ENCODE data around the gene CALHM1.

The CALHM1 gene

DNA sequence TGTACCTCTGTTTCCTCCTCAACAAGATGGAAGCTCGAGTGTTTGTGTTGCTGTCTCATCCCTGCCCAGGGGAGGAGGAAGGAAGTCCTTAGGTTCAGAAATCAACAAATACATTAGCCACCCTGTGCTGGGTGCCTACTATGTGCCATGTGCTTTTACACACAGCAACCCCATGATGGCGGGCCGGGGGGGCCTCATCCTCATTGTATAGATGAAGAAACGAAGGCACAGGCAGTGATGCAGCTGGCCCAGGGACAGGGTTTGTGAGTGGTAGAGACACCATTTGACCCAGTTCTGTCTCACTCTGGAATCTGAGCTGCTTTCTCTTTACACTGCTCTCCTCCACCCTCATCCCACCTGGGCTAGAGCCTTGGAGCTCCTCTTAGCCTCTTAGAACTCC lies 4.7 kb downstream of the CALHM1 start:
- no peak for DNase-seq

DNA sequence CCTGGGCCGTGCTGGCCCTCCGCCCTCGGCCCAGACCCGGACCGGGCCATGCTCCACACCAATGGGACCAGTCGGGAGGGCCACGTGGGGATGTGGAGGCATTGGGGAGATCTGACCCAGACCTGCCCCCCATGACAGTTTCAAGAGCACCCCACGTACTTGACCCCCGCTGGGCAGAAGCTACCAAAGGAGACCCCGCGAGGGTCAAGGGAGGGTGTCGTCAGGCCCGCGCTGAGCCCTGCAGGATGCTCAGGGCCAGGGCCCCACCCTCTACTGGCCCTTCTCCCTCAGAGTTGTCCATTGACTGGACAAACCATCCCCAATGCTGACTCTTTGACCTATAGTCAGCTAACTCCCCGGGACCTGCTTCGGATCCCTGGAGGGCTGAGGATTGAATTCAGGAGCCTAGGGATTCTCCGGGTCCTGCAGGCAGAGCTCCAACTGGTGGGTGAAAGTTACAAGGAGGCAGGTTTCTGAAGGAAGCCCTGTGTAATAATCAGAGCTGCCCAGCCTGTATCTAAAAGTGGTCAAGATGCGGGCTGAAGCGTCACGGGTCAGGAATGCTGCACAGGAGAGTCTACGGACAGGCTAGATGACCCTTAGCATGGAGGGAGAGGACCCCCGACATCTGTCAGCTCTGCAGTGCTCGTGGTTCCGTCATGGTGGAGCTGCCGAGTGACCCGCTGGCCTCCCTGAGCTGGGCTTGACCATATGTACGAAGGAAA lies 6.0 kb downstream of the CALHM1 start:
- no peak for DNase-seq

GRCh38 chr10:103451831-103452505 lies 6.7 kb downstream of the CALHM1 start, which contains the start of gene CALHM2:
Gene CALHM2 (minus strand): TSS chr10:103452370. CDS start chr10:103449941, 2,429 bp downstream.
- DNase-seq, result peak; percentile 74

- DNase-seq, result peak; percentile 58
Measured at GRCh38 chr10:103451091-103451813, 7.4 kb downstream of the CALHM1 start.

DNA sequence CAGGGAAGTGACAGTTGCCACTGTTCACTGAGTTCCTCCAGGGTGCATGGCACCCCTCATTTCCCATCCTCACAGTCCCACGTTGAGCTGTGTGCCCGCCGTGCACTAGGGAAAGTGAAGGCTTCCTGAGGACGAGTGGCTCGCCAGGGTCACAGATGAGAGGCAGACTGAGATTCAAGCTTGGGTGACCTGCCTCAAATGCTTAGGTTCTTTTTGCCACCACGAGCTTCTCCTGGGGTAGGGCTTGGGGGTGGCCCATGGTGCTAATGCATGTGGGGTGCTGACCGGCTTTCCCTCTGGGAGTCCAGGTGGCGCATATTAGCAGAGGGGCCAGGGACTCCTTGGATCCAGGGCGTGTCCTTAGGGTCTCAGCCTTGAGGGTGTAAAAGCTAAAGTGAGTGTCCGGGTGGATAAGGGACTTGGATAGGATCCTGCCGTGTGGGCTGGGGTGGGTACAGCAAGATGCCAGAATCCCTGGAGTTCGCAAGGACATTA lies 8.5 kb downstream of the CALHM1 start:
- DNase-seq, result no peak

DNA sequence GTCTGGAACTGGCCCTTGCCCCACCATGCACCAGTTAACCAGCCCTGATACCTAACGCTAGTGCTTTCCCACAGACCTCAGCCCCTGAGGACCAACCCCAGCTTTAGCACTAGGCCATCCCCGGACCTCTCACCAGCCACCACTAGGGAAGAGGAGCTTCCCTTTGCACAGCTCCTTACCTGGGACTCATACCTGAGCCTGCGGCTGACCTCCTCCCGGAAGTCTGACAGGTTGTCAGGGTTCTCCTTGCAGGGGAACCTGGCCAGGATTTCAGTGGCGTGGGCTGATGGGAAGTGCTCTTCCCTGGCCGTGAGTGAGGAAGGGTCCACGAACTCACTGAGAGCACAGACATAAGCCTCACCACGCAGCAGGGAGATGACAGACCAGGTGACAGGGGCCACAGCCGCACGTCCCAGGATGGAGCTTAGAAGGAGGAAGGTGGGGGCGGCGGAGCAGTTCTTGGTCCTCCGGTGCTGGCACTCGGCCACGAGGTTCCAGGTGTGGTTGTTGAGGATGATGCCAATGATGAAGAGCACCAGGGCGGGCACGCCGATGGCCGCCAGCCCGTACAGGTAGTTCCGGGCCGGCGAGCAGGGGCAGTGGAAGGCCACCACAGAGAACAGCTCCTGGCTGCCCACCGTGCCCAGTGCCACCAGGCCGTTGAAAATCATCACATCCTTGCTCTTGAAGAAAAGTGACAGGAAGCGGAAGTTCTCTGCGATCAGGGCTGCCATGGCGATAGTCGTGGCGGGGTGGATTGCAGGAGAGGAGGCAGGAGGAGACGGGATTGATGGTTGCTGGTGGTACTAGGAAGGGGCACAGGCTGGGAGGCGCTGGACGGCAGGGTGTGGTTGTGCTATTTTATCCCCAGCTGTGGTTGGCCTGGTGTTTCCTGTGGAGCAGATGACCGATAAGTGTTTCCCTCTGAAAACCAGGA lies 9.2 kb downstream of the CALHM1 start:
- no peak for DNase-seq

DNA sequence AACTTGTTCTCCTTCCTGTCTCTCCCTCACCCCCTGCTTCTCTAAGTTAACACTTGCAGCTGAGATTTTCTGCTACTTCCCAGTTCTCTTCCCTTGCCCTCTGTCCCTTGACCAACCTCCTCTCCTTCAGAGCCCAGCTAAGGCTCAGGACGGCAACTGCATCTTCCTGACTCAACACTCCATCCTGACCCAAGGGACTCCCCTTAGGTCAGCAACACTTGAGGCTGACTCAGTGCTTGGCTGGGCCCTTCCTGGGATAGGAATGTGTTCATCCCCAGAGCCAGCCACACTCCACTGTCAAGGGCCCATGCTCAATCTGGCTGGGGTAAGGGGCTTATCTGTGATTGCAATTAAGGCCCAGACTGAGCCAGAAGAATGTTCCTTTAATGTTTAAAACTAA lies 10.0 kb downstream of the CALHM1 start:
- DNase-seq, result no peak

DNA sequence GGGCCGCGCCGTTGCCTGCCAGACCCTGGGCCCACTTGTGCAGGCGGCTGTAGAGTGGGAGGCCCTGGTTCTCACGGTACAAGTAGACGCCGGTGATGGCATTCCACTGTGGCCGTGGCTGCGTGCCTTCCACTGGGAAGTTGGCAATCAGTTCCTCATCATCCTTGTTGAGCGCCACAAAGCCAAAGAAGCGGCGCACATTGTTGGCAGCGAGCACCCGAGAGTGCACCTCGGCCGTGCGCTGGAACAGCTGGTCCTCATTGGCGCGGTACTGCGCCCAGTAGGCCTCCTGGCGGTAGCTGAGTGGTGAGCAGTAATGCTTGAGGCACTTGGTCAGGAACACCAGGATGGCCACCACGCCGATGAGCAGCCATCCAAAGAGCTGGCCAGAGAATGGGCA lies 11.5 kb downstream of the CALHM1 start:
- no peak for DNase-seq

GRCh38 chr10:103445767-103446567 lies 12.7 kb downstream of the CALHM1 start:
- no peak for DNase-seq

DNA sequence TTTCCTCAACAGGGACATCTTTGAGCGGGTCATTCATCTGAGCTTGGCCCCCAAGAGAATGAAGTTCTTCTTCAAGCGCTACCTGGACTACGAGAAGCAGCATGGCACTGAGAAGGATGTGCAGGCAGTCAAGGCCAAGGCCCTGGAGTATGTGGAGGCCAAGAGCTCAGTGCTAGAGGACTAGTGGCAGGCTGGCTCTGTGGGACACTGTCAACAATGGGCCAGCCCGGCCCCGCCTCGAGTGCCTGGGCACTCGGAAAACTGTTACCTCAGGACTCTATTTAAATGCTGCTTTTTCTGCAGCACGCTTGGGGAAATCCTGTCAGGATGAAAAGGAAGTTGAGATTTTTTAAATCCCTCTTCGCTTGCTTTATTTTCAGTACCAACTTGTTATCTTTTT lies 13.3 kb downstream of the CALHM1 start:
- DNase-seq, result no peak

DNA sequence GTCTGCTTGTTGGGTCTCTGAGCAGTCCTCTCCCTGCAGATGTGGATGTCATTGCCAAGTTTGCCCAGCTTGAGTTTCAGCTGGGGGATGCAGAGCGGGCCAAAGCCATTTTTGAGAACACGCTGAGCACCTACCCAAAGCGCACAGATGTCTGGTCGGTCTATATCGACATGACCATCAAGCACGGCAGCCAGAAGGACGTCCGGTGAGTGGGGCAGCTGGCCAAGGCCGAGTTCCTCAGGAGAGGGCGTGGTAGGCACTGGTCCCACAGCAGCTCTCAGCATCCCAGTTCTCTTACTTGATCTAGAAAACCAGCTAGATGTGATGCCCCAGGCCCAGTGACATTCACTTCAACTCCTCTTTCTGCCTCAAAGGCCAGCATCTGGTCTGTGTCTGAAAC lies 14.2 kb downstream of the CALHM1 start:
- no peak for DNase-seq

GRCh38 chr10:103443475-103444185 lies 15.1 kb downstream of the CALHM1 start:
- no peak for DNase-seq

DNA sequence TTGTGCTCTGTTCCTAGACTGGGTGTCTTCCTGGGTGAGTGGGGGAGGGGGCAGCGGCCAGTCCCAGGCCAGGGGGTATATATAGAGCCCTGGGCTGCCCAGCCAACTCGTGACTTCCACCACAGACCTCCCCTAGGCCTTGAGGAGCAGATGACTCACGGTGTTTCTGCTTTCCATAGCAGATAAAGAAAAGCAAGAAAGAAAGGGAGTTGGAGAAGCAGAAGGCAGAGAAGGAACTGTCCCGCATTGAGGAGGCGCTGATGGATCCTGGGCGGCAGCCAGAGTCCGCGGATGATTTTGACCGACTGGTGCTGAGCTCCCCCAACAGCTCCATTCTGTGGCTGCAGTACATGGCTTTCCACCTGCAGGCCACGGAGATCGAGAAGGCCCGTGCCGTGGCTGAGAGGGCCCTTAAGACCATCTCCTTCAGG lies 16.7 kb downstream of the CALHM1 start:
- no peak for DNase-seq

DNA sequence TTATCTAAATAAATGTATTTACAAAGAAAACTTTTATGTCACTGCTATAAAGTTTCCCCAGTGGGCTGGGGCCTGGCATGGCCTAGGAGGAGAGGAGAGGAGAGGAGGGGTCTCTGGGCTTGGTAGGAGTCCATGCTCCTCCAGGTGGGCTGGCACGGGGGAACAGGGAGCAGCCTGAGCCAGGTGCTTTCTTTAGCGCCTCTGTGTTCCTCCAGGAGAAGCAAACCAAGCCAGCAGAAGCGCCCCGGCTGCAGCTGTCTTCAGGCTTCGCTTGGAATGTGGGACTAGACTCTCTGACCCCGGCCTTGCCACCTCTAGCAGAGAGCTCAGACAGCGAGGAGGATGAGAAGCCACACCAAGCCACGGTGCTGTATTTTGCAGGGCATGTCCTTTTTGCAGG lies 17.1 kb downstream of the CALHM1 start:
- DNase-seq, result no peak

DNA sequence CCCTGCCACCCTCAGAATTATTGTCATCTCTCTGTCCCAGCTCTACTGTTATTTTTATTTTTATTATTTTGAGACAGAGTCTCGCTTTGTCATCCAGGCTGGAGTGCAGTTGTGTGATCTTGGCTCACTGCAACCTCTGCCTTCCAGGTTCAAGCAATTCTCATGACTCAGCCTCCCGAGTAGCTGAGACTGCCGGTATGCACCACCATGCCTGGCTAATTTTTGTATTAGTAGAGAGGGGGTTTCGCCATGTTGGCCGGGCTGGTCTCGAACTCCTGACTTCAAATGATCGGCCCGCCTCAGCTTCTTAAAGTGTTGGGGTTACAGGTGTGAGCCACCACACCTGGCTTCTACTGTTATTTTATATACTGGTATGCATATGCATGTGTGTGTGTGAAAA lies 17.5 kb downstream of the CALHM1 start:
- no peak for DNase-seq

- DNase-seq, result no peak
Measured at GRCh38 chr10:103440416-103440815, 18.3 kb downstream of the CALHM1 start.

- no peak for DNase-seq
Measured at GRCh38 chr10:103439776-103440175, 18.9 kb downstream of the CALHM1 start.

DNA sequence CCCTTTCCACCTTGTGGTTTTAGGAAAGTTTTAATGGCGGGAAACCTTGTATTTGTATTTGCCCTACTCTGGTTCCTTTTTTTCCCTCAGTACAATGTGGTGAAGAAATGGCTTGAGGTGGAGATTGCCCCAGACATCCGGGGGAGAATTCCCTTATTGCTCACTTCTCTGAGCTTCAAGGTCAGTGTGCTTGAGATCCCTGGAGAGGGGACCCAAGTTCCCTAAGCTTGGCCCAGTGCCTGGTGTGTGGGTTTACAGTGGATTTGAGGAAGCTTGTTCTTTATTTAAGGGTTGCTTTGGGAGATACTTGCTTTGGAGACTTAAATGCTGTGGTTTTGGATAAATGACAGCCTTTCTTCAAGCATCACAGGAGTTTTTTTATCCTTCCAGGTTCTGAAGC lies 24.8 kb downstream of the CALHM1 start:
- DNase-seq, result no peak

- DNase-seq, result no peak
Measured at GRCh38 chr10:103431902-103432301, 26.8 kb downstream of the CALHM1 start.

DNA sequence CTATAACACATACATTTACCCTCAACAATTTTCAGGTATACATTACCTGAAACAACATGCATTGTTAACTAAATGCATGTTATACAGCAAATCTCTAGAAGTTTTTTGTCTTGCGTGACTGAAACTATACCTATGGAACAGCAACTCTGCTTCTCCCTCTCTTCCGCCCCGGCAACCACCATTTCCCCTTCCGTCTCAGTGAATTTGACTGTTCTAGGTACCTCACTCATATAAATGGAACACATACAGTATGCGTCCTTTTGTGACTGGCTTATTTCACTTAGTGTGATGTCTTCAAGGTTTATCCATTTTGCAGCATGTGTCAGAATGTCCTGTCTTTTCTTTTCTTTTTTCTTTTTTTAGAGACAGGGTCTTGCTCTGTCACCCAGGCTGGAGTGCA lies 29.1 kb downstream of the CALHM1 start:
- DNase-seq, result no peak
